CD4-positive, alpha-beta T cell (primary cell): ENCODE results near the gene PSMD12. TPM values are rescaled to one million over a fixed set of nuclear protein-coding genes. Genes with fewer than 3 reads are reported as not detected.

Experiments used
- ATAC-seq: fragments of 200-7000 bp; cut with Tn5 transposase; one replicate; pipeline ENCODE4 v1.10.0; 2022; ENCODE audit warnings: mild to moderate bottlenecking; ENCODE audit not compliant: poor library complexity
- CTCF ChIA-PET: fragments of 350-600 bp; sonication (Branson Sonifier 250); formaldehyde crosslinking; loops from one replicate; lab custom pipeline; 2021; ENCODE audit warnings: antibody characterized with exemption, inconsistent platforms; lab: Charles Lee
- POLR2A ChIA-PET: fragments of 350-600 bp; sonication (Branson Sonifier 250); formaldehyde crosslinking; loops from one replicate; lab custom pipeline; 2021; ENCODE audit warnings: antibody characterized with exemption, inconsistent platforms; lab: Charles Lee
- DNase-seq, 14 experiments: peaks; one replicate each; pipeline ENCODE4 v3.0.0-alpha.2; 2013 to 2020; ENCODE audit warnings: mixed read lengths in 2 of 14
- H3K27ac ChIP-seq, 2 donors: one replicate each; pipeline versions ENCODE4 v1.5.1 to v1.7.0; 2013; ENCODE audit warnings: low read length in 2 of 2, low read depth in 1 of 2, mild to moderate bottlenecking in 1 of 2
- H3K27me3 ChIP-seq, 2 experiments: 1 replicate in 1 of 2; 2 replicates in 1 of 2; pipeline versions ENCODE4 v1.6.1 to v1.7.0; 2013; ENCODE audit warnings: low read length in 2 of 2, control low read depth in 1 of 2, mild to moderate bottlenecking in 1 of 2, moderate library complexity in 1 of 2; ENCODE audit not compliant: insufficient read depth in 2 of 2, control insufficient read depth in 1 of 2
- H3K36me3 ChIP-seq: one replicate; pipeline ENCODE4 v1.6.1; 2013; ENCODE audit warnings: low read length, control low read depth; ENCODE audit not compliant: insufficient read depth
- H3K4me1 ChIP-seq: one replicate; pipeline ENCODE4 v1.6.1; 2013; ENCODE audit warnings: low read length, control low read depth; ENCODE audit not compliant: insufficient read depth
- H3K4me3 ChIP-seq: one replicate; pipeline ENCODE4 v1.5.1; 2013; ENCODE audit warnings: mild to moderate bottlenecking, low read length, moderate library complexity
- H3K9me3 ChIP-seq, 2 experiments: 1 replicate in 1 of 2; 2 replicates in 1 of 2; pipeline versions ENCODE4 v1.6.1 to v1.7.0; 2013; ENCODE audit warnings: low read length in 2 of 2, mild to moderate bottlenecking in 2 of 2, control low read depth in 1 of 2, moderate library complexity in 1 of 2; ENCODE audit not compliant: control insufficient read depth in 1 of 2, insufficient read depth in 1 of 2
- H3K27ac Mint-ChIP-seq: one replicate; pipeline ENCODE4 v1.8.0; 2020; ENCODE audit warnings: mixed read lengths
- H3K27me3 Mint-ChIP-seq: one replicate; pipeline ENCODE4 v1.8.0; 2021; ENCODE audit warnings: mixed read lengths
- H3K36me3 Mint-ChIP-seq: one replicate; pipeline ENCODE4 v1.8.0; 2021; ENCODE audit warnings: low read depth, mixed read lengths
- H3K4me1 Mint-ChIP-seq: one replicate; pipeline ENCODE4 v1.8.0; 2021; ENCODE audit warnings: low read depth, mixed read lengths
- H3K4me3 Mint-ChIP-seq: one replicate; pipeline ENCODE4 v1.8.0; 2020; ENCODE audit warnings: mild to moderate bottlenecking, mixed read lengths
- H3K9me3 Mint-ChIP-seq: one replicate; pipeline ENCODE4 v1.8.0; 2020; ENCODE audit warnings: mixed read lengths
- intact Hi-C, 2 experiments: fragments of 100-400 bp; cut with DNase I in 1 of 2; cut with micrococcal nuclease in 1 of 2; formaldehyde crosslinking; loops; one replicate each; pipeline versions ENCODE4 v1.15.1 to v1.9.0; 2023 to 2025; cut with DNase I, micrococcal nuclease
- total RNA-seq, 174 experiments: library from RNA in 2 of 174; stranded (reverse) in 2 of 174; gene quantifications; one replicate each; pipeline ENCODE4 v1.2.3 and lab custom pipeline; 2021 to 2026
- TF ChIP-seq, protein P1 (sequence below): fragments of 200-600 bp; IDR thresholded peaks from one replicate; pipeline ENCODE4 v1.8.0; 2022; ENCODE audit warnings: antibody characterized with exemption, mild to moderate bottlenecking

The PSMD12 gene
- total RNA-seq, 2 experiments from 2014 or later: 49.3 to 52.5 TPM

DNA sequence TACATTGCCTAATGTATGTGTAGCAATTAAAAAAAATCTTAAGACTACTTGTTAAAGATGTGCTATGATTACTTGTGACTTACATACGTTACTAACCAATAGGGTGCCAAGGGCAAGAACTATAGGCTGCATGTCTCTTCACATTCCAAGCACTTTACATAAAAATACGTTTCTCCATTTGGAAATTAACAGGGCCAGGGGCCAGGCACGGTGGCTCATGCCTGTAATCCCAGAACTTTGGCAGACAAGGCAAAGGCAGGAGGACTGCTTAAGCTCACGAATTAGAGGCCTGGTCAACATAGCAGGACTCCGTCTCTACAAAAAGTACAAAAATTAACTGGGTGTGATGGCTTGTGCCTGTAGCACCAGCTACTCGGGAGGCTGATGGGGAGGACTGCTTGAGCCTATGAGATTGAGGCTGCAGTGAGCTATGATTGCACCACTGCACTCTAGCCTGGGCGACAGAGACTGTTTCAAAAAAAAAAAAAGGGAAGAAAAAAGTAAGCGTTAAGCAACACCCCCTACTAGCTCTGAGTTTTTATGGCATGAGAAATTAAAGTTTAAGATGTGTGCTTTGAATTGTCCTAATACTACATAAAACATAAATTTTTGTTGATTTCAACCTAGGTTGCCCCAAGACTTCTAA lies 12.3 kb downstream of the PSMD12 start:
- ATAC-seq: no peak
- POLR2A ChIA-PET: interaction anchor here (1.3 kb wide), 1 partner anchor 12 kb away, joined by 3 read pairs; no protein-coding TSS in a partner anchor
- Histone ChIP-seq H3K27ac (no peak overlapping the region), H3K4me1 (peaks cover 14% of the 10 kb centered on the region), H3K36me3 (peaks cover 80% of the 10 kb centered on the region), H3K9me3 (no peaks in the 10 kb centered on the region), H3K4me3 (no peak overlapping the region), H3K27me3 (no peaks in the 10 kb centered on the region)
- intact Hi-C loops: no loop called here
- TF ChIP-seq, protein P1, sequence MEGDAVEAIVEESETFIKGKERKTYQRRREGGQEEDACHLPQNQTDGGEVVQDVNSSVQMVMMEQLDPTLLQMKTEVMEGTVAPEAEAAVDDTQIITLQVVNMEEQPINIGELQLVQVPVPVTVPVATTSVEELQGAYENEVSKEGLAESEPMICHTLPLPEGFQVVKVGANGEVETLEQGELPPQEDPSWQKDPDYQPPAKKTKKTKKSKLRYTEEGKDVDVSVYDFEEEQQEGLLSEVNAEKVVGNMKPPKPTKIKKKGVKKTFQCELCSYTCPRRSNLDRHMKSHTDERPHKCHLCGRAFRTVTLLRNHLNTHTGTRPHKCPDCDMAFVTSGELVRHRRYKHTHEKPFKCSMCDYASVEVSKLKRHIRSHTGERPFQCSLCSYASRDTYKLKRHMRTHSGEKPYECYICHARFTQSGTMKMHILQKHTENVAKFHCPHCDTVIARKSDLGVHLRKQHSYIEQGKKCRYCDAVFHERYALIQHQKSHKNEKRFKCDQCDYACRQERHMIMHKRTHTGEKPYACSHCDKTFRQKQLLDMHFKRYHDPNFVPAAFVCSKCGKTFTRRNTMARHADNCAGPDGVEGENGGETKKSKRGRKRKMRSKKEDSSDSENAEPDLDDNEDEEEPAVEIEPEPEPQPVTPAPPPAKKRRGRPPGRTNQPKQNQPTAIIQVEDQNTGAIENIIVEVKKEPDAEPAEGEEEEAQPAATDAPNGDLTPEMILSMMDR: no peak
- Mint-ChIP-seq H3K9me3 (no peaks in the 10 kb centered on the region), H3K27me3 (no peaks in the 10 kb centered on the region), H3K36me3 (peaks cover 85% of the 10 kb centered on the region), H3K4me1 (peaks cover 14% of the 10 kb centered on the region), H3K27ac (no peak overlapping the region), H3K4me3 (no peak overlapping the region)
- CTCF ChIA-PET: interaction anchor here (1.0 to 1.3 kb wide), 2 partner anchors 276 to 364 kb away, joined by 3 read pairs; partner anchors contain the start of gene NOL11
- peak in 1 of 14 experiments; percentile 27 for DNase-seq

DNA sequence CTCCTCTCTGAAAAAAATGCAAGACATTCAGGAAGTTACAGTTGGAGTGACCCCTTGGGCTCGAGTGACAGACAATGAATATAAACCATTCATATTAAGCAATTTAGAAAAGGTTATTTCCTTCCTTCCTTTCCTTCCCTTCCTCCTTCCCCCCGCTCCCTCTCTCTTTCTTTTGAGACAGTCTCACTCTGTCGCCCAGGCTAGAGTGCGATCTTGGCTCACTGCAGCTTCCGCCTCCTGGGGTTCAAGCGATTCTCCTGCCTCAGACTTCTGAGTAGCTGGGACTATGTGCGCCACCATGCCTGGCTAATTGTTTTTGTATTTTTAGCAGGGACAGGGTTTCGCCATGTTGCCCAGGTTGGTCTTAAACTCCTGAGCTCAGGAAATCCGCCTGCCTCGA lies 13.2 kb downstream of the PSMD12 start:
- peaks cover 7% of the 10 kb centered on the region for H3K4me1 ChIP-seq
- H3K9me3 Mint-ChIP-seq: no peaks in the 10 kb centered on the region
- no peak overlapping the region for H3K27ac ChIP-seq
- no peaks in the 10 kb centered on the region for H3K27me3 Mint-ChIP-seq
- H3K27me3 ChIP-seq: no peaks in the 10 kb centered on the region
- H3K36me3 ChIP-seq: peaks cover 88% of the 10 kb centered on the region
- peaks cover 6% of the 10 kb centered on the region for H3K4me1 Mint-ChIP-seq
- H3K4me3 Mint-ChIP-seq: no peak overlapping the region
- H3K36me3 Mint-ChIP-seq: peaks cover 88% of the 10 kb centered on the region
- ChIA-PET CTCF (interaction anchor here (1.0 to 1.1 kb wide), 2 partner anchors 22 to 277 kb away, joined by 3 read pairs; no protein-coding TSS in a partner anchor), POLR2A (no interaction called here)
- H3K9me3 ChIP-seq: no peaks in the 10 kb centered on the region
- H3K27ac Mint-ChIP-seq: no peak overlapping the region
- no peak for DNase-seq
- TF ChIP-seq, protein P1: no peak
- intact Hi-C loops: no loop called here
- ATAC-seq: no peak
- no peak overlapping the region for H3K4me3 ChIP-seq

DNA sequence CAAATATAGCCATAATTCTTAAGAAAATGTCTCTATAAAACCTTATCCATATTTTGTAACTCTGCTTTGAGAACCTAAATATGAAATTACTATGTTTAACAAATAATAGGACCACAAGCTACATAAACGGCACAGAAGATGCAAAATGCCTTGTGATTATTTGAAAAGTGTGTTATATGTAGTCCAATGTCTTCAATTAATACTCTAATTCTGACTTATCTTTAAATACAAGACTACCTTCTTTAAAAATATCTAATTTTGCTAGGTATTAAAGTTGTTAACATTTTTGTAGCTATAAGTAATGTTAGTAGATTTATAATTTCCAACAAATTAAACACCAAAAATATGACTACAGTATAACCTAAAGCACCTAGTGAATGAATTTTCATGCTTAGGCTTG lies 17.0 kb downstream of the PSMD12 start:
- Histone ChIP-seq H3K4me3 (no peak overlapping the region), H3K27me3 (no peaks in the 10 kb centered on the region), H3K36me3 (peaks cover 89% of the 10 kb centered on the region), H3K9me3 (no peaks in the 10 kb centered on the region), H3K27ac (no peak overlapping the region), H3K4me1 (peaks cover 3% of the 10 kb centered on the region)
- ATAC-seq (no peak), DNase-seq (no peak)
- CTCF ChIA-PET: no interaction called here
- POLR2A ChIA-PET: no interaction called here
- TF ChIP-seq, protein P1: no peak
- Mint-ChIP-seq H3K4me3 (no peak overlapping the region), H3K27me3 (no peaks in the 10 kb centered on the region), H3K36me3 (peaks cover 92% of the 10 kb centered on the region), H3K4me1 (no peaks in the 10 kb centered on the region), H3K9me3 (no peaks in the 10 kb centered on the region), H3K27ac (no peak overlapping the region)
- intact Hi-C loops: no loop called here
